HEK293T (cell line): ENCODE measurements around the gene MDM2.
"Not testable (repeated sequence)": the region's sequence is repeated elsewhere in the genome, so short reads cannot be mapped to it uniquely, and the experiment has no call there.

Experiments
- CTCF ChIA-PET: fragments of 350-600 bp; formaldehyde crosslinking; extraction: SDS; loops from one replicate; lab custom pipeline; 2021; ENCODE audit warnings: antibody characterized with exemption, inconsistent platforms; lab: Yijun Ruan, JAX
- POLR2A ChIA-PET: fragments of 350-600 bp; formaldehyde crosslinking; extraction: SDS; loops from one replicate; lab custom pipeline; 2020; ENCODE audit warnings: antibody characterized with exemption, inconsistent platforms; lab: Yijun Ruan, JAX
- DNase-seq: peaks from one replicate; pipeline ENCODE4 v3.0.0; 2012; ENCODE audit warnings: mixed read lengths; ENCODE audit errors: extremely low spot score
- ARNT ChIP-seq: fragments of 450-650 bp; IDR thresholded peaks from 2 replicates; pipeline ENCODE4 v1.6.1; 2017; ENCODE audit warnings: mild to moderate bottlenecking
- BHLHE40 ChIP-seq: fragments of 450-650 bp; IDR thresholded peaks from 2 replicates; pipeline ENCODE4 v1.6.1; 2016; ENCODE audit warnings: mild to moderate bottlenecking, moderate library complexity, borderline replicate concordance
- CTBP1 ChIP-seq: fragments of 450-650 bp; IDR thresholded peaks from 2 replicates; pipeline ENCODE4 v1.6.1; 2016; ENCODE audit warnings: borderline replicate concordance
- ELF4 ChIP-seq: fragments of 450-650 bp; IDR thresholded peaks from 2 replicates; pipeline ENCODE4 v1.6.1; 2017; ENCODE audit warnings: antibody characterized with exemption
- FOXA1 ChIP-seq: fragments of 450-650 bp; IDR thresholded peaks from 2 replicates; pipeline ENCODE4 v1.6.1; 2016; ENCODE audit warnings: mild to moderate bottlenecking
- FOXK2 ChIP-seq: fragments of 450-650 bp; IDR thresholded peaks from 2 replicates; pipeline ENCODE4 v1.6.1; 2016; ENCODE audit warnings: mild to moderate bottlenecking
- FOXM1 ChIP-seq: fragments of 450-650 bp; IDR thresholded peaks from 2 replicates; pipeline ENCODE4 v1.6.1; 2017; ENCODE audit warnings: mild to moderate bottlenecking, borderline replicate concordance
- HDGF ChIP-seq: fragments of 450-650 bp; IDR thresholded peaks from 2 replicates; pipeline ENCODE4 v1.6.1; 2017; ENCODE audit warnings: antibody characterized with exemption, borderline replicate concordance
- L3MBTL2 ChIP-seq: fragments of 450-650 bp; conservative IDR thresholded peaks from 2 replicates; pipeline ENCODE4 v1.6.1; 2016; ENCODE audit warnings: mild to moderate bottlenecking
- LEF1 ChIP-seq: fragments of 450-650 bp; IDR thresholded peaks from 2 replicates; pipeline ENCODE4 v1.6.1; 2017; ENCODE audit warnings: mild to moderate bottlenecking, borderline replicate concordance
- NFRKB ChIP-seq: fragments of 450-650 bp; IDR thresholded peaks from 2 replicates; pipeline ENCODE4 v1.6.1; 2016; ENCODE audit warnings: mild to moderate bottlenecking, moderate library complexity
- SP1 ChIP-seq: fragments of 450-650 bp; IDR thresholded peaks from 2 replicates; pipeline ENCODE4 v1.6.1; 2017
- SUZ12 ChIP-seq: fragments of 450-650 bp; IDR thresholded peaks from 2 replicates; pipeline ENCODE4 v1.6.1; 2016; ENCODE audit warnings: mild to moderate bottlenecking
- TARDBP ChIP-seq: fragments of 450-650 bp; IDR thresholded peaks from 2 replicates; pipeline ENCODE4 v1.6.1; 2016
- ZNF384 ChIP-seq: fragments of 450-650 bp; IDR thresholded peaks from 2 replicates; pipeline ENCODE4 v1.6.1; 2016
- TF ChIP-seq, protein P1 (sequence below): fragments of 450-650 bp; IDR thresholded peaks from 2 replicates; pipeline ENCODE4 v1.6.1; 2016

Gene MDM2

DNA sequence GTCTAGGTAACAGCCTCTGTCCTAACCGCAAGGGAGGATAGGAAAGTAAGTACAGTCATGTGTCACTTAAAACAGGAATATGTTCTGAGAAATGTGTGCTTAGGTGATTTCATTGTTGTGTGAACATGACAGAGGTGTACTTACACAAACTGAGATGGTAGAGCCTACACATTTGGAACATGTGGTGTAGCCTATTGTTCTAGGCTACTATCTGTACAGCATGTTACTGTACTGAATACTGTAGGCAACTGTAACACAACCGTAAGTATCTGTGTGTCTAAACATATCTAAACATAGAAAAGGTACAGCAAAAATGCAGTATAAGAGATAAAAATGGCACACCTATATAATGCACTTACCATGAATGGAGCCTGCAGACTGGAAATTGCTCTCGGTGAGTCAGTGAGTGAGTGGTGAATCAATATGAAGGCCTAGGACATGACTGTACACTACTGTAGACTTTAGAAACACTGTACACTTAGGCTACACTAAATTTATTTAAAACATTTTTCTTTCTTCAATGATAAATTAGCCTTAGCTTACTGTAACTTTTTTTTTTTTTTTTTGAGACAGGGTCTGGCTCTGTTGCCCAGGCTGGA is 13.2 kb upstream of the MDM2 start:
- ChIA-PET POLR2A (no interaction called here), CTCF (interaction anchor here (1.1 kb wide), 1 partner anchor 9 kb away, joined by 3 read pairs; no protein-coding TSS in a partner anchor)
- TF ChIP-seq ZNF384: no peak
- TF ChIP-seq LEF1: no peak
- TF ChIP-seq SUZ12: no peak
- no peak for TF ChIP-seq FOXA1
- TF ChIP-seq FOXK2: no peak
- TF ChIP-seq L3MBTL2: no peak
- no peak for TF ChIP-seq TARDBP
- no peak for TF ChIP-seq ARNT
- no peak for TF ChIP-seq ELF4
- TF ChIP-seq FOXM1: no peak
- no peak for DNase-seq

DNA sequence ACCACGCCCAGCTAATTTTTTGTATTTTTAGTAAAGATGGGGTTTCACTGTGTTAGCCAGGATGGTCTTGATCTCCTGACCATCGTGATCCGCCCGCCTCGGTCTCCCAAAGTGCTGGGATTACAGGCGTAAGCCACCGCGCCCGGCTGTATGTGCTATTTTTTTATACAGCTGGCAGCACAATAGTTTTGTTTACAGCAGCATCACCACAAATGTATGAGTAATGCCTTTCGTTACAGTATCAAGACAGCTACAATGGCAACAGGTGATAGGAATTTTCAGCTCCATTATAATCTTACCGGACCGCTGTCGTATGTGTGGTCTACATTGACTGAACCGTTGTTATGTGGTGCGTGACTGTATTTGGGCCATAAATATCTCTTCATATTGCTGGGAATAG is 11.6 kb upstream of the MDM2 start:
- ChIA-PET CTCF (no interaction called here), POLR2A (interaction anchor here (1.4 kb wide), 1 partner anchor 11 kb away, joined by 5 read pairs; the partner anchor contains the start of gene MDM2)
- DNase-seq: no peak
- TF ChIP-seq LEF1 (no peak), SUZ12 (no peak), TARDBP (no peak), L3MBTL2 (no peak), FOXA1 (no peak), SP1 (no peak), ELF4 (no peak), NFRKB (no peak), BHLHE40 (no peak), FOXM1 (no peak), ARNT (no peak), ZNF384 (no peak), CTBP1 (no peak), FOXK2 (no peak), HDGF (no peak)
- TF ChIP-seq, protein P1, sequence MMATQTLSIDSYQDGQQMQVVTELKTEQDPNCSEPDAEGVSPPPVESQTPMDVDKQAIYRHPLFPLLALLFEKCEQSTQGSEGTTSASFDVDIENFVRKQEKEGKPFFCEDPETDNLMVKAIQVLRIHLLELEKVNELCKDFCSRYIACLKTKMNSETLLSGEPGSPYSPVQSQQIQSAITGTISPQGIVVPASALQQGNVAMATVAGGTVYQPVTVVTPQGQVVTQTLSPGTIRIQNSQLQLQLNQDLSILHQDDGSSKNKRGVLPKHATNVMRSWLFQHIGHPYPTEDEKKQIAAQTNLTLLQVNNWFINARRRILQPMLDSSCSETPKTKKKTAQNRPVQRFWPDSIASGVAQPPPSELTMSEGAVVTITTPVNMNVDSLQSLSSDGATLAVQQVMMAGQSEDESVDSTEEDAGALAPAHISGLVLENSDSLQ: no peak

DNA sequence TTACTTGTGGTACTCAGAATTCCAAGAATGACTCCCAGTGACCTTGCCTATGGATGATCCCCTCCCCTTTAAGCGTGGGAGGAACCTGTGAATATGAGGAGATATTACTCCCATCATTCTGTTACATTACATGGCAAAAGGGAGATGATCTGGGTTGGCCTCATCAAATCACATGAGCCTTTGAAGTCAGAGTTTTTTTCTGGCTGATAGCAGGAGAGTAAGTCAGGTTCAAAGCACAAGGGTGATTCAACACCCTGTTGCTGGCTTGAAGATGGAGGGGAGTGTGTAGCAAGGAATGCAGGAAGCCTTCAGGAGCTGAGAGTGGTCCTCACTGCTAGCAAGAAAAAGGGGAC is 9.1 kb upstream of the MDM2 start:
- ChIA-PET POLR2A (interaction anchor here (0.8 kb wide), 1 partner anchor 9 kb away, joined by 3 read pairs; the partner anchor contains the start of gene MDM2), CTCF (no interaction called here)
- TF ChIP-seq CTBP1 (no peak), FOXK2 (no peak), NFRKB (no peak), LEF1 (no peak)
- DNase-seq: no peak

DNA sequence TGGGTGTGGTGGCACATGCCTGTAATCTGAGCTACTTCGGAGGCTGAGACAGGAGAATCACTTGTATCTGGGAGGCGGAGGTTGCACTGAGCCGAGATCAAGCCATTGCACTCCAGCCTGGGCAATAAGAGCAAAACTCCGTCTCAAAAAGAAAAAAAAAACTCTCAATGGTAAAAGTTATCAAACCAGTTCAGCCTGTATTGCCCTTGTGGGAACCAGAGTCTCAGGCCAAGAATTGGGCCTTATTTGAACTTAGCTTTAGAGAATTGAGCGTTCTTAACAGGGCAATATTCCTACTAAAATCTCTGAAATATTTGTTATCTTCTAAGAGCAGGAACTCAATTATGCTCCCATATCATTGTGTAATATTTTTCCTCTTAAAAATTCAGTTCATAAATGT is 7.7 kb upstream of the MDM2 start:
- TF ChIP-seq FOXK2 (no peak), NFRKB (no peak), BHLHE40 (no peak), LEF1 (no peak), TARDBP (no peak), HDGF (no peak), SUZ12 (no peak)
- TF ChIP-seq, protein P1: no peak
- CTCF ChIA-PET: no interaction called here
- POLR2A ChIA-PET: interaction anchor here (0.8 kb wide), 1 partner anchor 8 kb away, joined by 3 read pairs; the partner anchor contains the start of gene MDM2
- DNase-seq: no peak

DNA sequence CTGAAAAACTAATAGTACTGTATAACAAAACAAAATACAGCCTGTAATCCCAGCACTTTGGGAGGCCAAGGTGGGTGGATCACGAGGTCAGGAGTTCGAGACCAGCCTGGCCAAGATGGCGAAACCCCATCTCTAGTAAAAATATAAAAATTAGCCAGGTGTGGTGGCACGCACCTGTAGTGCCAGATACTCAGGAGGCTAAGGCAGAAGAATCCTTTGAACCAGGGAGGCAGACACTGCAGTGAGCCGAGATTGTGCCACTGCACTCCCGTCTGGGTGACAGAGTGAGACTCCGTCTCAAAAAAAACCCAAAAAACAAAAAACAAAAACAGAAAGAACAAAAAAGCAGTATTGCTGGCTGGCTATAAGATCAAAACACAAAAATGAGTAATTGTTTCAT is 6.9 kb upstream of the MDM2 start:
- DNase-seq, POLR2A ChIA-PET, CTCF ChIA-PET: not testable (repeated sequence)

DNA sequence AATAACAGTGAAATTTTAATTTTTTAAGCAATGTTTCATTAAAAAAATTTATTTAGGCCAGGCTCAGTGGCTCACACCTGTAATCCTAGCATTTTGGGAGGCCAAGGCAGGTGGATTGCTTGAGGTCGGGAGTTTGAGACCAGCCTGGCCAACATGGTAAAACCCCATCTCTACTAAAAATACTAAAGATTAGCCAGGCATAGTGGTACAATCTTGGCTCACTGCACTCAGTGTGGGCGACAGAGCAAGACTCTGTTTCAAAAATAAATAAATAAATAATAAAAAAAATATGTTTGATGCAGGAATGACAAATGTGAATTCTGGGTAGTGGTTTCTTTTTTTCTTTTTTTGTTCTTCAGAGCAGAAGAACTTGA is 5.6 kb upstream of the MDM2 start:
- CTCF ChIA-PET, DNase-seq, POLR2A ChIA-PET: not testable (repeated sequence)

DNA sequence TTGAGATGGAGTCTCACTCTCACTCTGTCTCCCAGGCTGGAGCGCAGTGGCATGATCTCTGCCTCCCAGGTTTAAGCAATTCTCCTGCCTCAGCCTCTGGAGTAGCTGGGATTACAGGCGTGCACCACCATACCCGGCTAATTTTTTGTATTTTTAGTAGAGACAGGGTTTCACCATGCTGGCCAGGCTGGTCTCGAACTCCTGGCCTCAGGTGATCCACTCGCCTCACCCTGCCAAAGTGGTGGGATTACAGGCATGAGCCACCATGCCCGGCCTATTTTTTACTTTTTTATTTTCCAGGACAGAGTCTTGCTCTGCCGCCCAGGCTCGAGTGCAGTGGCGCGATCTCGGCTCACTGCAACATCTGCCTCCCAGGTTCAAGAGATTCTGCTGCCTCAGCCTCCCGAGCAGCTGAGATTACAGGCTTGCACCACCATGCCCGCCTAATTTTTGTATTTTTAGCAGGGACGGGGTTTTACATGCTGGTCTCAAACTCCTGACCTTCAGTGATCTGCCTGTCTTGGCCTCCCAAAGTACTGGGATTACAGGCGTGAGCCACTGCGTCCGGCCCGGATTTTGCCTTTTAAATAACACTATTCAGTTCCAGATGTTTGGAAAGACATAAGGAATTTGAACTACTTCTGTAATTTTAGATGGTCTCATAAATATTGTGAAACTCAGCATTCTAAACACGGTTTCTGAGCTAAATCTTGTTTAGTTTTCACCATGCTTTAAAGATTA is 4.9 kb upstream of the MDM2 start:
- DNase-seq, POLR2A ChIA-PET: not testable (repeated sequence)
- CTCF ChIA-PET: interaction anchor here (0.6 kb wide), 1 partner anchor 102 kb away, joined by 5 read pairs; no protein-coding TSS in a partner anchor
